Right lobe of liver (tissue), 6 donors: Measurements from ENCODE around the gene THADA. TPM values are rescaled to one million over a fixed set of nuclear protein-coding genes. Genes with fewer than 3 reads are reported as not detected.

Experiments used
- ATAC-seq, 4 donors: fragments of 200-7000 bp; cut with Tn5 transposase; one replicate each; pipeline ENCODE4 v1.9.1; 2020; ENCODE audit warnings: mild to moderate bottlenecking in 4 of 4, moderate library complexity in 4 of 4
- DNase-seq, 3 donors: peaks; one replicate each; pipeline ENCODE4 v3.0.0-alpha.2; 2020
- H3K27ac ChIP-seq, 3 donors: fragments of 200-600 bp; one replicate each; pipeline ENCODE4 v1.8.0; 2022
- H3K27me3 ChIP-seq, 2 donors: fragments of 200-600 bp; one replicate each; pipeline ENCODE4 v1.8.0; 2022
- H3K36me3 ChIP-seq, 4 donors: fragments of 200-600 bp; sonication (generic) in 1 of 4; one replicate each; pipeline versions ENCODE4 v1.5.1 to v1.8.0; 2017 to 2022; ENCODE audit warnings: control low read depth in 1 of 4
- H3K4me1 ChIP-seq, 4 donors: fragments of 200-600 bp; sonication (generic) in 1 of 4; one replicate each; pipeline versions ENCODE4 v1.5.1 to v1.8.0; 2017 to 2022; ENCODE audit warnings: control low read depth in 1 of 4
- H3K4me3 ChIP-seq, 3 donors: fragments of 200-600 bp; one replicate each; pipeline ENCODE4 v1.8.0; 2022
- H3K9me3 ChIP-seq, 4 donors: fragments of 200-600 bp; sonication (generic) in 1 of 4; one replicate each; pipeline versions ENCODE4 v1.5.1 to v1.8.0; 2017 to 2022; ENCODE audit warnings: control low read depth in 1 of 4
- POLR2A ChIP-seq: fragments of 450-650 bp; IDR thresholded peaks from one replicate; pipeline ENCODE4 v1.6.1; 2017; ENCODE audit warnings: antibody characterized with exemption, mild to moderate bottlenecking
- WGBS: methylation state at CpG from one replicate; pipeline ENCODE4 v1.1.6; 2018; ENCODE audit warnings: low coverage, low lambda C conversion rate; ENCODE audit not compliant: insufficient coverage; ENCODE audit errors: missing lambda C conversion rate; 5-methylcytosine and 5-hydroxymethylcytosine counted together
- intact Hi-C, 2 donors: fragments of 100-400 bp; cut with DNase I; formaldehyde crosslinking; loops; one replicate each; pipeline versions ENCODE4 v1.11.2 to v1.14.1; 2022
- total RNA-seq, 6 experiments: library from RNA; depleted of rRNA in 2 of 6; stranded (reverse); fragments of >200 nt in 2 of 6; fragmentation: NEBNext Ultra II Directional in 3 of 6; extraction: Animal tissue kit (Norgen Biotek cat#: 25700) in 3 of 6; gene quantifications; one replicate each; pipeline versions ENCODE4 v1.1.0 to v1.2.4, GENCODE V29; 2016 to 2023
- TF ChIP-seq, protein P1 (sequence below), 4 donors: fragments of 200-600 bp in 3 of 4; fragments of 450-650 bp in 1 of 4; IDR thresholded peaks; one replicate each; pipeline versions ENCODE4 v1.5.1 to v1.8.0; 2016 to 2022; ENCODE audit warnings: antibody characterized with exemption in 4 of 4, mild to moderate bottlenecking in 2 of 4
- donor health status: DM: no; HTN: yes; CAD: no.
- donor health status: DM: no; HTN: no; CAD: no.
- donor health status: DM: no; HTN: no; CAD: no.
- donor health status: DM: no; HTN: yes; CAD: no.
- donor health status: DM: no; HTN: yes; CAD: no.

Gene THADA
- total RNA-seq, 6 experiments from 2014 or later: 12.2 to 21.6 (median 14.0) TPM

DNA sequence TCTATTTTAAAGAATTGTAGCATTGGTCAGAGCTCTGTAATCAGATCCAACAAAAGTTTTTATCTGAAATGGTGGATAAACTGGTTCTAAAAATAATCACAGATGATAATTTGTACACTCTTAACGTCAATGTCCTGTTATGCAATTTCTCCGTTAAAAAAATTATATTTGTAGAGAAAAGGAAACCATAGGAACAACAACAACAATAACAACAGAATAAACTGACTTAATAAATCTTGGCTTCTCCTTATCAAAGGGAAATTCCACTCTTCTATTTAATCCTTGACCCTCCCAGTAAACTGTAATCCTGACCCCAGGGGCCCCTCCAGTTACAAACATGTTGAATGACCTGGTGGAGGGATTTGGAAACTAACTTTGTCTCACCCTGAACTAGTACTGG lies 290.8 kb downstream of the THADA start:
- TF ChIP-seq, protein P1, sequence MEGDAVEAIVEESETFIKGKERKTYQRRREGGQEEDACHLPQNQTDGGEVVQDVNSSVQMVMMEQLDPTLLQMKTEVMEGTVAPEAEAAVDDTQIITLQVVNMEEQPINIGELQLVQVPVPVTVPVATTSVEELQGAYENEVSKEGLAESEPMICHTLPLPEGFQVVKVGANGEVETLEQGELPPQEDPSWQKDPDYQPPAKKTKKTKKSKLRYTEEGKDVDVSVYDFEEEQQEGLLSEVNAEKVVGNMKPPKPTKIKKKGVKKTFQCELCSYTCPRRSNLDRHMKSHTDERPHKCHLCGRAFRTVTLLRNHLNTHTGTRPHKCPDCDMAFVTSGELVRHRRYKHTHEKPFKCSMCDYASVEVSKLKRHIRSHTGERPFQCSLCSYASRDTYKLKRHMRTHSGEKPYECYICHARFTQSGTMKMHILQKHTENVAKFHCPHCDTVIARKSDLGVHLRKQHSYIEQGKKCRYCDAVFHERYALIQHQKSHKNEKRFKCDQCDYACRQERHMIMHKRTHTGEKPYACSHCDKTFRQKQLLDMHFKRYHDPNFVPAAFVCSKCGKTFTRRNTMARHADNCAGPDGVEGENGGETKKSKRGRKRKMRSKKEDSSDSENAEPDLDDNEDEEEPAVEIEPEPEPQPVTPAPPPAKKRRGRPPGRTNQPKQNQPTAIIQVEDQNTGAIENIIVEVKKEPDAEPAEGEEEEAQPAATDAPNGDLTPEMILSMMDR (IDR thresholded peaks at IDR 0.05): no peak
- no peak for TF ChIP-seq POLR2A
- ATAC-seq (peak; percentile 14 to 66 (median 34)), DNase-seq (no peak)
- WGBS: 10% methylated on average over 2 of the region's 2 CpGs
- Histone ChIP-seq H3K4me3 (no peak overlapping the region), H3K27me3 (no peaks in the 10 kb centered on the region), H3K9me3 (no peaks in the 10 kb centered on the region), H3K36me3 (no peaks in the 10 kb centered on the region), H3K4me1 (peaks cover 0 to 24% (median 4%) of the 10 kb centered on the region in 4 donors), H3K27ac (peak overlapping the region; percentile 6 to 48 (median 24))
- intact Hi-C loops: no loop called here

GRCh38 chr2:43303889-43304288 lies 291.9 kb downstream of the THADA start:
- Histone ChIP-seq H3K9me3 (no peaks in the 10 kb centered on the region), H3K4me3 (no peak overlapping the region), H3K36me3 (no peaks in the 10 kb centered on the region), H3K27me3 (no peaks in the 10 kb centered on the region), H3K27ac (no peak overlapping the region), H3K4me1 (peaks cover 0 to 25% (median 4%) of the 10 kb centered on the region in 4 donors)
- no peak for TF ChIP-seq POLR2A
- TF ChIP-seq, protein P1 (IDR thresholded peaks at IDR 0.05): no peak
- intact Hi-C loops: no loop called here
- 74% methylated on average over 3 of the region's 3 CpGs for WGBS
- no peak for DNase-seq
- no peak for ATAC-seq

DNA sequence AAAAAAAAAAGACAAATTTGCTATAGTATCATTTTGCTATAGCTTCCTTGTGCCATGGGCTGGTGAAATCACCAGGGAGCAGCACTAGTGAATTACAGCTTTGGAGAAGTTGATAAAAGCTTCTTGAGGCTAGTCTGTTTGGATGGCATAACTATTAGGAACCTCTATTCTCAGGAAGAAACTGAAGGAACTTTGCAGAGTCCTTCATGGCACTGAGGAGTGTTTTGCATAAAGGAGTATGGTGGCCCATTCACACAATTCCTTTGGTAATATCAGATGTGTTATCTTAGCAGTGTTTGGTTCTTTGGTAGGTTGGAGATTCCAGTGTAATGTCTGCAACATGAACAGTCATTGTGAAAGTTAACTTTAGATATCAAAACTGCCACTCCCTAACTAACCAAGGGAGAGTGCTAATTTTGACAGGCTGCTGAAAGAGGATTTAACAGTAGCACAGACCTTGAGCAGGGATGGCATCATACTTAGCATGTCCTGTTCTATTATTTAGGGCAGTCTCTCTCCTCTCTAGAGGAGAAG lies 292.8 kb downstream of the THADA start:
- Histone ChIP-seq H3K27me3 (no peaks in the 10 kb centered on the region), H3K27ac (no peak overlapping the region), H3K4me3 (no peak overlapping the region), H3K36me3 (no peaks in the 10 kb centered on the region), H3K4me1 (peaks cover 0 to 25% (median 4%) of the 10 kb centered on the region in 4 donors), H3K9me3 (no peaks in the 10 kb centered on the region)
- TF ChIP-seq POLR2A: no peak
- TF ChIP-seq, protein P1 (IDR thresholded peaks at IDR 0.05): no peak
- ATAC-seq (no peak), DNase-seq (no peak)
- intact Hi-C loops: no loop called here

- intact Hi-C loops: no loop called here
- Histone ChIP-seq H3K27ac (peak overlapping the region in 2 of 3 donors; percentile 72), H3K4me3 (no peak overlapping the region), H3K4me1 (peaks cover 0 to 25% (median 4%) of the 10 kb centered on the region in 4 donors), H3K36me3 (no peaks in the 10 kb centered on the region), H3K27me3 (no peaks in the 10 kb centered on the region), H3K9me3 (no peaks in the 10 kb centered on the region)
- no peak for ATAC-seq
- WGBS: 53% methylated on average over 2 of the region's 3 CpGs
- TF ChIP-seq, protein P1 (IDR thresholded peaks at IDR 0.05): no peak
- no peak for TF ChIP-seq POLR2A
- no peak for DNase-seq
Measured at GRCh38 chr2:43302182-43302960, 293.5 kb downstream of the THADA start.
